Thyroid gland (tissue), 4 donors: Measurements from ENCODE around the gene ANKRD33B.

Source experiments
- POLR2A ChIP-seq, 2 donors: fragments of 450-650 bp; IDR thresholded peaks; one replicate each; pipeline ENCODE4 v1.6.1; 2017; ENCODE audit warnings: antibody characterized with exemption in 2 of 2, mild to moderate bottlenecking in 2 of 2, moderate library complexity in 1 of 2
- TF ChIP-seq, protein P1 (sequence below), 6 experiments: fragments of 200-600 bp in 3 of 6; fragments of 450-650 bp in 3 of 6; sonication (generic) in 3 of 6; IDR thresholded peaks; one replicate each; pipeline ENCODE4 v1.5.1; 2016 to 2019; ENCODE audit warnings: antibody characterized with exemption in 6 of 6, mild to moderate bottlenecking in 2 of 6, inconsistent platforms in 1 of 6, moderate library complexity in 1 of 6

DNA sequence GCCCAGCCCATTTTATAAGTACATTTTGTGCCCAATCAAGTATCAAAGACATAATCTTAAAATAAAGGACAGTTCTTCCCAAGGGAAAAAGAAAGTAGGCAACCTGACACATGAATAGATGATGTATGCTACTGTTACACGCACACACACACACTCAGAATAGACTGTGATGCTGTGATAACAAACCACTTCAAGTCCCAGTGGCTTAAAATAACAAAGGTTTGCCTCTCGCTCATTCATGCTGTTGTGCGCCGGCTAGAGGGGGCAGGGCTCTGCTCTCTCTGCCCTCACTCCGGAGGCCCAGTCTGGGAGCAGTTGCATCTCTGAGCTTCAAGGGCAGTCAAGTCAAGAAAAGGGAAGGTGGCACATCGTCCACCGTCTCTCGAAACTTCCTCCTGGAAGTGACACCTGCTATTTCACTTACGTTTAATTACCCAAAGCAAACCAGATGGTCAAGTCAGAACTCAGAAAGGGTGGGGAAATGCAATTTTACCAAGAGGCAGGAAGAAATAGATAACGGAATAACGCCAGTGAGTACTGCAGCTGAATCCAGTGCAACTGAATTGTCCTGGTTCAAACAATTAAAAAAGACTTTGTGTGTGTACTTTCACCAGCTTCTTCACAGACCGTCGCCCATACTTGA lies 43.3 kb downstream of the ANKRD33B start:
- TF ChIP-seq, protein P1, sequence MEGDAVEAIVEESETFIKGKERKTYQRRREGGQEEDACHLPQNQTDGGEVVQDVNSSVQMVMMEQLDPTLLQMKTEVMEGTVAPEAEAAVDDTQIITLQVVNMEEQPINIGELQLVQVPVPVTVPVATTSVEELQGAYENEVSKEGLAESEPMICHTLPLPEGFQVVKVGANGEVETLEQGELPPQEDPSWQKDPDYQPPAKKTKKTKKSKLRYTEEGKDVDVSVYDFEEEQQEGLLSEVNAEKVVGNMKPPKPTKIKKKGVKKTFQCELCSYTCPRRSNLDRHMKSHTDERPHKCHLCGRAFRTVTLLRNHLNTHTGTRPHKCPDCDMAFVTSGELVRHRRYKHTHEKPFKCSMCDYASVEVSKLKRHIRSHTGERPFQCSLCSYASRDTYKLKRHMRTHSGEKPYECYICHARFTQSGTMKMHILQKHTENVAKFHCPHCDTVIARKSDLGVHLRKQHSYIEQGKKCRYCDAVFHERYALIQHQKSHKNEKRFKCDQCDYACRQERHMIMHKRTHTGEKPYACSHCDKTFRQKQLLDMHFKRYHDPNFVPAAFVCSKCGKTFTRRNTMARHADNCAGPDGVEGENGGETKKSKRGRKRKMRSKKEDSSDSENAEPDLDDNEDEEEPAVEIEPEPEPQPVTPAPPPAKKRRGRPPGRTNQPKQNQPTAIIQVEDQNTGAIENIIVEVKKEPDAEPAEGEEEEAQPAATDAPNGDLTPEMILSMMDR (IDR thresholded peaks at IDR 0.05): no peak
- no peak for TF ChIP-seq POLR2A (IDR thresholded peaks at IDR 0.05)
